NCI-H2196 treated with DMSO at 0.1 percent for 48 hours (cell line): Measurements from ENCODE around the gene GDAP1L1.

Experiments used
- DNase-seq: peaks from one replicate; lab custom pipeline; 2025; ENCODE audit not compliant: unreplicated experiment; lab: John Stamatoyannopoulos, UW

The GDAP1L1 gene

DNA sequence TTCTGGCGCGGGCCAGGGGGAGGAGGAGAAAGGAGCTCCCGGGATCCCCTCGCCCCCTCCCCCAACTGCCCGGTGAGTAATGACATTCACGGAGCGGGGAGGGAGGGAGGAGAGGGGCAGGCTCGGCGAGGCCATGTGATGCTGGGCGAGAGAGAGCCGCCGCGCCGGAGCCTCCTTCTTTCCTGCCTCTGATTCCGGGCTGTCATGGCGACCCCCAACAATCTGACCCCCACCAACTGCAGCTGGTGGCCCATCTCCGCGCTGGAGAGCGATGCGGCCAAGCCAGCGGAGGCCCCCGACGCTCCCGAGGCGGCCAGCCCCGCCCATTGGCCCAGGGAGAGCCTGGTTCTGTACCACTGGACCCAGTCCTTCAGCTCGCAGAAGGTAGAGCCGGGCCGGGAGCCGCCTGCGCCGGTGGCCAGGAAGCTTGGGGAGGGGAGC is at the start of gene GDAP1L1:
GDAP1L1 (plus strand) TSS at position 178 of the 441 bp plus-strand sequence; CDS start at position 205, 27 bp downstream.
- no peak for DNase-seq

DNA sequence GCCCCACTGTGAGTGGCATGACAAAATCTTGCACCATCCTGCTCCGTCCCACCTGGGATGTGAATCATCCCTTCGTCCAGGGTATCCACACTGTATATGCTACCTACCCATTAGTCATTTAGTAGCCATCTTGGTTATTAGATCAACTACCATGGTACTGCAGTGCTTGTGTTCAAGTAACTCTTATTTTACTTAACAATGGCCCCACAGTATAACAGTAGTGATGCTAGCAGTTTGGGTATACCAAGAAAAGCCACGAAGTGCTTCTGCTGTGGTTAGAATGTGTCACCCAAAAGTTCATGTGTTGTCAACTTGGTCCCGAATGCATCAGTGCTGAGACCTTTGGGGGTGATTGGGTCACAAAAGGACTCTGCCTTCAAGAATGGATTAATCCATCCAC is 48.2 kb upstream of the GDAP1L1 start:
- no peak for DNase-seq

DNA sequence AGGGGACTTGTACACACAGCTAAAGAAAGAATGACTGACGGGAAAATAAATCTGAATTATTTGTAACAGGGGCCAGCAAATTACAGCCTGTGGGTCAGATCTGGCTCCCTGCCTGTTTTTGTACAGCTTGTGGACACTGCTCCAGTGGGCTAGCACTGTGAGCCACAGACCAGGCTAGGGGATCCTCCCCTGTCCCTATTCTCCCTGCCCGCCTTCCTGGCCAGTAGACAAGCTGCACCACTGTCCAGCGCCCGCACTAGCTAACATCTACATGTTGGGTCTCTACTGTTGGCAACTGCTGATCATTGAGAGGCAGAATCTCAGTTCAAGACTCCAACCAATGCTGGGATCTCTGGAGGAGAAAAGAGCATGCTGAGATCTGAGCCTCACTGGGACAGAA is 47.2 kb upstream of the GDAP1L1 start:
- no peak for DNase-seq

DNA sequence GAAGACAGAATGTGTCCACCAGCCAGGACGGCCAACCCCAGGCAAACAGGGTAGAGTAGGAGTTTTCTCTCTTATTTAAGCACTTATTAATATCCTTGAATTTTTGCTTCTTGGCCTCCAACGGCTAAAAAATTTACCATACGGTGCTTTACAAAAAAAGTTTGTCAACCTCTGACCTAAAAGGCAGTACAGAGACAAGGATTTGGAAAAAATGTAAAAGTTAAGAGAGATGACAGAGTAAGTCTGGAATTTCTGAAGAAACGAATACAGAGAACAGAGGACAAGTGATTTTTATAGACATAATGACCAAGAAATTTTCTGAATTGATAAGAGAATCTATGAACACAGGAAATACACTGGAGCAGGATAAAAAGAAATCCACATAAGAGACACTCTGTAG is 46.7 kb upstream of the GDAP1L1 start:
- no peak for DNase-seq

DNA sequence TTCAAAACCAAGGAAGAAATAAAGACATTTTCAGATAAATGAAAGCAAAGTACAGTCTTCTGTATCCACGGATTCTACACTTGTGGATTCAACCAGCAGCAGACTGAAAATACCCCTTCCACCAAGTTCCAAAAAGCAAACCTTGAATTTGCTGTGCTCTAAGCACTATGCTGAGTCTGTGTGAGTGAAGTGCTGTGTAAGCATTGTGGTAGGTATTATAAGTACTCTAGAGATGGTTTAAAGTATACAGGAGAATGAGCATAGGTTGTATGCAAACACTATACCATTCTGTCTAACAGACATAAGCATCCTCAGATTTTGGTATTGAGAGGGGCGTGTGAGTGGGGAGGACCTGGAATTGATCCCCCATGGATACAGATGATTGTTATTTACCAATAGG is 46.1 kb upstream of the GDAP1L1 start:
- DNase-seq: no peak

DNA sequence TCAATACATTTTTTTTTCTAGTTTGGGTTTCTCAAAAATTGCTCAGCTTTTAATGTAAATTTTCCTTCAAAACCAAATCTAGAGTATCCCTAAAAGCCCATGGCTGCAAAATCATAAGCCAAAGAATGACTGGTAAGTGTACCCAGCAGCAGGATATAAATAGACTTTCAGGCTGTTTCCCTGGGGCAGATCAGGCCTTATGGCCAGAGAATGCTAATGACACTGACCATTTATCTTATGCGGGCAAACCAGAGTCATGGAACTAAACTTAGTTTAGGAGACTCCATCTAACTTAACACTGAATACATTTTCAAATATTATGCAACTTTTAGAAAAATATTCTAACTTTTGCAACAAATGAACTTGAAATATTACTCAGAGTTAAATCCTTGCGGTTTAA is 43.9 kb upstream of the GDAP1L1 start:
- DNase-seq: no peak

DNA sequence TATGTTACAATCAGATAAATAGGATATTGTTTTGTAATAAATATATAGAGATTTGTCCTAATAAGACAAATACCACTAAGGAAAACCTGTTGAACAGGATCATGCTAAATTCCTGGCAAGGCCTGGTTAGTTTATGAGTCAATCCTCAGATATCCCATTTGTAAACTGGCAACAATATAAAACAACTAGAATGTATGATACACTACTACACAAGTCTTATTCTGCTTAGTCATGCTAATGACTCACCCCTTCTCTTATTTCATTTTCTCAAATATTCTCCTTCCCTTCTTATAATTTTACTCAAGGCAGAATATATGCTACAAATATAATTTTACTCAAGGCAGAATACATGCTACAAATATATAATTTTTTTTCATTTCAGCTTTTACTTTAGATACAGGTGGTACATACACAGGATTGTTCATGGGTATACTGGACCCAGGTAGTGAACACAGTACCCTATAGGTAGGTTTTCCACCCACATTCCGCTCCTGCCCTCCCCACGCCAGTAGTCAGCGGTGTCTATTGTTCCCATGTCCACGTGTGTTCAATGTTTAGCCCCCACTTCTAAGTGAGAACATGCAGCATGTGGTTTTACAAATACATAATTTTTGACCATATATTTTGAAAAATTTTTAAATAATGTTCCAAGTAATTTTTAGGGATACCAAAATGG is 42.8 kb upstream of the GDAP1L1 start:
- DNase-seq: peak; percentile 35

DNA sequence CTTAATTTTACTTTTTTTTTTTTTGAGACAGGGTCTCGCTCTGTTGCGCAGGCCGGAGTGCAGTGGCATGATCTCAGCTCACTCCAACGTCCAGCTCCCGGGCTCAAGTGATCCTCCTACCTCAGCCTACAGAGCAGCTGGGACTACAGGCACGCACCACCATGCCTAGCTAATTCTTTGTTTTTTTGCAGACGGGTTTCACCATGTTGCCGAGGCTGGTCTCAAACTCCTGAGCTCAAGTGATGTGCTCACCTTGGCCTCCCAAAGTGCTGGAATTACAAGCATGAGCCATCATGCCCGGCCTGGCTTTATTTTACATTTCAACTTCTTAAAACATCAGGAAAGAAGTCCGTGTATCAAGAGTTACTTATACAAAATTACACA is 42.3 kb upstream of the GDAP1L1 start:
- no peak for DNase-seq

DNA sequence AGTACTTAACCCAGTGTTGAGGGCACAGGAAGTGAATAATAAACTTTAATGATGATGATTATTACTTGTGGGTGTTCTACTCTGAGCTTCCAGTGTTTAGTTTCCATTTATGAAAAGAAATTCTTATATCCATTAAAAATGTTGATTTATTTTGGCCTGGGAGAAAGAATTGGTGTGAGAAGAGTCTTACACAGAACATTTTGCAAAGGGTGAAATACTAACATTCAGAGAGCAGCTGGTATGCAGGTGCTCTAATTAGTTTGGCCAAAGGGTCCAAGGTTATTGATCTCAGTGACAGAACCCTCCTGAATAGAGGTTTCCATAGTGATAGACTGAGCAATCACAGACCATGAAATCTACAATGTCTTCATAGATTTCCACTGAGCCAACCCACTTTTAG is 41.0 kb upstream of the GDAP1L1 start:
- no peak for DNase-seq

DNA sequence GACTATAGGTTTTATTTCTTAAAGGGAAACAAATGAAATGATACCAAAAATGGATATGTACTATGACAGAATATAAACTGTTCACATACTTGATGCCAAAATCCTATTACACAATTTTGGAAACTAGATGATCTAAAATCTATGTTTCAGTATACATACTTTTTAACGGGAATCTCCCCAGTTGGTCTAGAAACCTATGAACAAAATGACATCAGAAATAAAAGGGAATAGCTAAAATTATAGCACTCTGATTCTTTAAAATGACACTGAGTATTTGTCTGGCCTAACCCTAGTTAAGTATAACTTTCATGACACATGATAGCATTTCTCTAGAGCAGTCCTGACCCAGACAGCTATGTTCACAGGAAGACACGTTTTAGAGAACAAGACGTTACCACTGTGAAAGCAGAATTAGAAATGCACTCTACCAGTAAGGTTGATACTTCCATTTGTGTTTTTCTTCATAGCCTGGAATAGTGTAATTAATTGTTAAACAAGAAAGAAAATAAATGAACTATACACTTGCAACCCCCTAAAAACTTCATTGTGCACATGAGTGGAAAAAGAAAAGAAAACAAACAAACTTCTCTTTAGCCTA is 39.9 kb upstream of the GDAP1L1 start:
- no peak for DNase-seq

DNA sequence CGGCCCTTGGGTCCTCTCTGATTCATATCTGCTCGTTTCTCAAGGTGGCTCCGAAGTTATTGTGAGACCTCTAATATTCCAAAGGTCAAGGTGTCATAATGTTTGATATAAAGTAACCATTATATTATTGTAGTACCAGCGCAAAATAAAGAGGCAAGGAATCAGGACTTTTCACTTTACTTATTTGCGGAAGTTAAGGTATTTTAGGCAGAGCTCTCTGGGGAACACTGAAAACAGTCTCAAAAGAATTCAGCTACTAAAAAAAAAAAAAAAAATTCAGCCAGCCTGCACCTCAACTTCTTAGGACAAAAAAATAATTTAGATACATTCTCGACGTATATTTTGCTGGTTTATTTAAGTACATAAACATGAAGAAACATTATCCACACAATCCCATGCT is 38.9 kb upstream of the GDAP1L1 start:
- no peak for DNase-seq

DNA sequence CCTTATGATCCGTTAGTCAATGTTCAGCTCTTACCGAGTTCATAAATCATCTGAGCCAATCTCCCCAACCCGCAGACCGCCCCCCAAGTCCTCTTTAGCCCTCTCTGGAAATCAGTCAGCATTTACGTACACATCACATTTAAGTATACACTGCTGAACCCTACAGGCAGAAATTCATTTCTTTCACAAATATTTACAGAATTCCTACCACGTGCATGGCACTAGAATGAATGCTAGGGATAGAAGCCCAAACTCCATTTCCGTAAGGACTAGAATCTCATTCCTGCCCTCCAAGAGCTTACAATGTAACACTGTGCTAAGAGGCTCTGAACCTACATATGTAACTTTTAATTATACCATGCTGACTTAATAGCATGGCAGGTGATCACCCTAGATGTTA is 38.3 kb upstream of the GDAP1L1 start:
- no peak for DNase-seq

DNA sequence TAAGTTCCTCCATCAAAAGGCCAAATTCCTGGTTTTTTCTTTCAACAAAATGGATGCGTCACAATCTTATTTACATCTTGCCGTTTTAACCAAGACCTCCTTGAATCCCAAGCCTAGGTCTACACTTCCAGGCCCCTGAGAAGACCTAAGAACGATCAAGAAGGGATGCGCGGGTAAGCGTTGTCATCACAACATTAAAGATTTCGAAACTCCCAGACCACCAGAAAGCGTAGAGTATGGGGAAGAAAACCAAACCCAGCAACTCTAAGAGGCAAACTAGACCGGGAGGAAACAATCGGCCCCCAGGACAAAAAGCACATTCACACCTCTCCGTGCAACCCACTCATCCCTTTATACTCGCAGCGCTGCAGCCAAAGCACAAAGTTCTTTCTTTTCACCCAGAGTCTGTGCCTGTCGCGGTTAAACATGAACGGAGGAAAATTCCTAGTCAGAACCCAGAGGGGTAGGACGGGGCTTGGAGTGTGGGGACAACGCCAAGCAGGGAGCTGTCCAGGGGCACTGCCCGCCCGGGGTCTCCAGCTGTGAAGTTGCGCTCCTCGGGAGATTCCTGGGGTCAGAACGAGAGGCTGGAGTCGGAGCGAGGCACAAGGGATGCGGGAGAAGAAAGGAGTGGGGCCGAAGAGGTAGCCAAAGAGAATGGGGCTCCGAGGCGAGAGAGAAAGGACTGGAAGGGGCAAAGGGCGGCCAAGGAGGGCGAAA is 37.3 kb upstream of the GDAP1L1 start:
- DNase-seq: no peak

DNA sequence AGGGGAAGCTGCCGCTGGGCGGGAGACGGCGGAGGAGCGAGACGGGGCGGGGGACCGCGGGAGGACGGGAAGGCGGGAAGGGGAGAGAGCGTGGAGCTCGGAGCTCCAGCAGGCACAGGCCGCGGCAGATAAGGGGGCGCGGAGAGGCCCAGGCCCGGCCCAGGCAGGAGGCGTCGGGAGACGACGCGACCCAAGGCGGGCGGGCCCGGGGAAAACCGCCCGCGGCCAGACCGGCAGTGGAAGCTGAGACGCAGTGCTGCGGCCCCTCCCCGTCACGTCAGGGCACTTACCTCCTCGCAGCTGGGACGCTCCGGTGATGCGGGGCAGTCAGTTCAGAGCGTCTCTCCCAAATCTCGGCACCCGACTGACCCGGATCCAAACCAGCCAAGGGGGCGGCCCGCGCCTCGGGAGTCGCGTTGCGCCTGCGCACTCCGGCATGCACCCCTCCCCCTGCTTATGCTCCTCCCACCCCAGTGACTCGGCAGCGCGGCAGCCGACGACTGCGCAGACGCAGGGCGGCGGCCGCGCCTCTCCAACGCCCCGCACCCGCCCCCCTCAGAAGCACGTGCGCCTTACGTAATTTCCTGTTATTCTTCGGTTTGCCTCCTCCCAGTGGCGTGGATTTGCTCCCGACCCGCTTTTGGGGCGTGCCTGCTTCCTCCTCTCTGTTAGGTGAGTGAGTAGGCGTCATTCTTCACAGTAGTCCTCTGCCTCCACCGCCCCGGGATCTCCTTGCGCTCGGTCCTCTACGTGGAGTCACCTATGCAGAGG is 36.5 kb upstream of the GDAP1L1 start, which contains the start of gene OSER1:
OSER1 (minus strand) TSS at position 366 of the 771 bp plus-strand sequence. CDS start 3,814 bp downstream, outside the sequence.
- DNase-seq: peak; percentile 92

DNA sequence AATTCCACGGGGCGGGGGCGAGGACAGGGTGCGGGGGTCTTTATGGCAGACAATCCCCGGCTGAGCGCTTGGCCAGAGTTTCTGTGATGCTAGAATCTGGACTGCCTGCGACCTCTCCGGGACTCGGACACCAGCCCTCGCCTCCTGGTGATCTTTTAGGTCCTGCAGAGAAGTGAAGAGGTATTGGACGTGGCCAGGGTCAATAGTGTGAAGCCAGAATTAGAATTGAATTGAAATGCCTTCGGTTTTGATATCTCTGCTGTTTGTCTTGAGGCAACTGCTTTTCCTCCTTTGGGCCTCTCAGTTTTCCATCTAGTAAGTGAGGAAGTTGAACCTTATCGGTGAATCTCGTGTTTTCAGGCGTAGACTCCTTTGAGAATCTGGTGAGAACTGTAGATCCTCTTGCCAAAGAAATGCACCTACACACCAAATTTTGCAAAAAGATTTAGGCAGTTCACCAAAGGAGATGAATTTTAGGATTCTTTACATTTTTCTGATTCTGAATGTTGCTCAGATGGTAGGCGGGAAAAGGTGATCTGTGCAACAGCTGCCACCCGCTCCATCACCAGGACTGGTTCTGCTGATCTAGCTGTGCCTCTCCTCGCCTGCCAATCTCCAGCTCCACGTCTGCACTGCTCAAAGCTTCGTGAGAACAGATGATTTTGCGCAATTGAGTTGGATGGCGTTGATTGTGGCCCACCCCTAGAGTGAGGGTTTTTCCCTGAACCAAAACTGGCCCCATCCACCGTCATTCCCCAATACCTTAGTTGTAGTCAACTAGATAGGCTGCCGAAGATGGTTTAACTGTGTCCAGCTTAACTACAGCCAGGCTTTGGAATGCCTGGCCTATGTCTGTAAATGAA is 35.7 kb upstream of the GDAP1L1 start:
- DNase-seq: no peak

DNA sequence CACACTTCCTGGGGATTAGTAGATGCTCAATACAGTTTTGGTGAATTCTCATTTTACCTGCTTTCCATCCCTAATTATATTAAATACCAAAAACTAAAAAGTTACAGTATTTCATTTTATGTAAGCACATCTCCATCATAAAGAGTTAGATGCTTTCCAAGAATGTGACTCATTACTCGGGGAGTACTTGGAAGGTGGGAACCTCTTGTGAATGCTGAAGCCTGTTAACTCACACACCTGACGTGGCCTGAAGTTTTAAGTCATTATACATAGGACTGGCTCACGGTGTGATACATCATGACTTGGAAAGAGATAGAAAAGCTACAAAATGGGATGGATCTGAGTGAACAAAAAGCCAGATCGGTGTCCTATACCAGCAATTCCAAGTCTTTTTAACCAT is 34.3 kb upstream of the GDAP1L1 start:
- no peak for DNase-seq

DNA sequence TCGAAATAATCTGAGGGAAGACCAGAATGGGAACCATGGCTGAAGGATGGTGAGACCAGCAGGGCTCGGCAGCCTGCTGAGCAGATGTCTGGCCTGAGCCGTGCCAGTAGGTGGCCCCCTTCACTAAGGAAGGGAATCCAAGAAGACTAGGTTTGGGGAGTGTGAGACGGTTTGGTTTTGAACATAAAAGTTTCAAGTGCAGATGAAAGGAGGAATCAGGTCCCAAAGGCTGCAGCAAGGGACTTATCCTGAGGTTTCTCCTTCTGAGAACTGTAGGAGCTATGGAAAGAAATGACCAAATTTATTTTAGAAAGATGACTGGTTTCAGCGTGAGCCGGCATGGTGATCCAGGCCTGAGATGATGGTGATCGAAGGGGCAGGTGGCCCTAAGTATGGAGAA is 32.0 kb upstream of the GDAP1L1 start:
- DNase-seq: peak; percentile 15

DNA sequence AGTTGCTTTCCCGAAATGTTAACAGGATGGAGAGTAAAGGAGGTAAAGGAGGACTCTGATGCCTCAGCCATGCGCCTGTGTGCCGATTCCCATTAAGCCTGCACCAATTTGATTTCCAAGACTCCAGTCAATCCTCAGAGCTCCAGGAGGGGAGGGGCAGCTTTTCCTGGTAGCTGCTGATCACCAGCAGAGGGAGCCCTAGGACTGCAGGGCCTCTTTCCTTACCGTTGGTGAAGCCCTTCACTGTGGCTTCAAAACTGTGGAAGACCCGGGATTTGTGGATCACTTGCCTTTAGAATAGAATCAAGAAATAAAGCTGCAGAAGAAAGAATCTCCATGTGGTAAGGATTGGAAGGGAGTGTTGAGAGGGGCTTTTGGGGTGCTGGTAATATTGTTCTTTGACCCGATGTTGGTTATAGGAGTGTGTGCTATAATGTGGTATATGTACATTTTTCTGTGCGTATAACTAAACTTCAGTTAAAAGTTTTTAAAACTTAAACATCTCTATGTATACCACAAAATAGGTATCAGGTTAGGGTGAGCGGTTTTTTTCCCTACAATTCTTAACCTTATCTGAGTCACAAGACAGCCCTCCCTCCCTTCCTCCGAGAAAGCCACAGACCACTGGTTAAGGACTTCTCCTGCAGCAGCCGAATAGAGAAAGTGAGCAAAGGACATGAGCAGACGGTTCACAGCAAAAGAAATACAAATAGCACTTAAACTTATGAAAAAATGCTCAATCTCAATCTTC is 29.6 kb upstream of the GDAP1L1 start:
- DNase-seq: peak; percentile 69

DNA sequence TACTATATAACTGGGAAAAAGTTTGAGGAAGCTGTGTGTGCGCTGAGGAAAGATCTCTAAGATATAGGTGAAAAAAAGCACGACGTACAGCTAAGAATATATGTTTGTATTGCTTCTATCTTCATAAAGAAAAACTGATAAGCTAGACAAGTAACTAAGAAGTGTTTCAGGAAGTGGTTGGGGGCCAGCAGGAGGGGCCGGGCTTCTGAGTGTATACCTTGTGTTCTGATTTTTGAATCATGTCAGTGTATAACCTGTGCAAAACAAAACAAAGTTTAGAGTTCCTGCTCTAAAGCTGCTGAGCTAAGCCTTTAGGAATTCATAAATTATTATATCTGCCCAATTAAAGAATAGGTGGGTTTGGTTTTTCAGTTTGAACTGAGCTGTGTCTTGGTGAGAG is 28.7 kb upstream of the GDAP1L1 start:
- DNase-seq: no peak
